Mammary epithelial cell (primary cell): Measurements from ENCODE around the gene ANO2.

Experiments used
- CTCF ChIP-seq, 2 donors: IDR thresholded peaks in 1 of 2; conservative IDR thresholded peaks in 1 of 2; 2 replicates each; pipeline ENCODE4 v1.5.1; 2011 to 2012; ENCODE audit warnings: inconsistent platforms in 2 of 2, low read length in 2 of 2, mild to moderate bottlenecking in 2 of 2, control low read depth in 1 of 2, low read depth in 1 of 2; ENCODE audit not compliant: insufficient read depth in 1 of 2; ENCODE audit errors: extremely low read depth in 1 of 2
- EZH2 ChIP-seq: IDR thresholded peaks from 2 replicates; pipeline ENCODE4 v1.6.1; 2012; ENCODE audit warnings: low read length, inconsistent platforms, borderline replicate concordance

GRCh38 chr12:5972387-5972786 lies 27.3 kb upstream of the ANO2 start:
- no peak for TF ChIP-seq CTCF (conservative IDR thresholded peaks at IDR 0.05 in 1 of 2, IDR thresholded peaks at IDR 0.05 in 1 of 2; ENCODE audit: extremely low read depth in 1 of 2, insufficient read depth in 1 of 2, low read depth in 1 of 2, low read length in 2 of 2)
- TF ChIP-seq EZH2, result no peak
